ENCODE measurements around the gene RARA. TPM values are rescaled to one million over a fixed set of nuclear protein-coding genes. Genes with fewer than 3 reads are reported as not detected.
A peak's percentile ranks its signal among the peaks of the same experiment; 100 is the strongest.

The RARA gene
- total RNA-seq, 1 donor from 2014 or later, result 19.5 TPM

- H3K4me3 ChIP-seq (ENCODE audit: low read depth, low read length), result no peak overlapping the region
- no peak for TF ChIP-seq CTCF (conservative IDR thresholded peaks at IDR 0.05; ENCODE audit: low read depth, low read length)
- no peak for DNase-seq (ENCODE audit: low read depth)
Observed at GRCh38 chr17:40306395-40306794, 2.6 kb upstream of the RARA start.

GRCh38 chr17:40307001-40307730 is 1.8 kb upstream of the RARA start:
- no peak for DNase-seq (ENCODE audit: low read depth)
- no peak for TF ChIP-seq CTCF (conservative IDR thresholded peaks at IDR 0.05; ENCODE audit: low read depth, low read length)
- no peak overlapping the region for H3K4me3 ChIP-seq (ENCODE audit: low read depth, low read length)

- DNase-seq (ENCODE audit: low read depth), result no peak
- H3K4me3 ChIP-seq (ENCODE audit: low read depth, low read length), result no peak overlapping the region
Observed at GRCh38 chr17:40307740-40308239, 1.2 kb upstream of the RARA start.

GRCh38 chr17:40309949-40310510 is 1.1 kb downstream of the RARA start:
- peak overlapping the region; percentile 60 for H3K4me3 ChIP-seq (ENCODE audit: low read depth, low read length)
- TF ChIP-seq CTCF (conservative IDR thresholded peaks at IDR 0.05; ENCODE audit: low read depth, low read length), result no peak
- DNase-seq (ENCODE audit: low read depth), result no peak

More at GRCh38 chr17:40307740-40308239, 1.2 kb upstream of the RARA start:
- no peak for TF ChIP-seq CTCF (conservative IDR thresholded peaks at IDR 0.05; ENCODE audit: low read depth, low read length)

- no peak overlapping the region for H3K4me3 ChIP-seq (ENCODE audit: low read depth, low read length)
- no peak for TF ChIP-seq CTCF (conservative IDR thresholded peaks at IDR 0.05; ENCODE audit: low read depth, low read length)
- DNase-seq (ENCODE audit: low read depth), result no peak
Observed at GRCh38 chr17:40310882-40311391, 2.0 kb downstream of the RARA start.

GRCh38 chr17:40311575-40311974 is 2.6 kb downstream of the RARA start:
- H3K4me3 ChIP-seq (ENCODE audit: low read depth, low read length), result no peak overlapping the region
- DNase-seq (ENCODE audit: low read depth), result no peak
- TF ChIP-seq CTCF (conservative IDR thresholded peaks at IDR 0.05; ENCODE audit: low read depth, low read length), result no peak

All from epithelial cell of proximal tubule (primary cell).